ENCODE results near the gene GJC1. TPM values are rescaled to one million over a fixed set of nuclear protein-coding genes. Genes with fewer than 3 reads are reported as not detected.
"Not testable (repeated sequence)": the region's sequence is repeated elsewhere in the genome, so short reads cannot be mapped to it uniquely, and the experiment has no call there.

The GJC1 gene
- total RNA-seq, 1 donor from 2014 or later = 57.1 TPM

- Mint-ChIP-seq H3K27ac (no peak overlapping the region), H3K4me1 (no peaks in the 10 kb centered on the region), H3K4me3 (peak overlapping the region; percentile 51), H3K36me3 (no peaks in the 10 kb centered on the region), H3K9me3 (no peaks in the 10 kb centered on the region), H3K27me3 (ENCODE audit: low read depth) (peaks cover 28% of the 10 kb centered on the region)
- TF ChIP-seq CTCF (IDR thresholded peaks at IDR 0.05; ENCODE audit: unreplicated experiment) = no peak
- DNase-seq (ENCODE audit: low spot score in 2 of 2, unreplicated experiment in 2 of 2) = no peak
These were observed 70.2 kb downstream of the GJC1 start for GRCh38 chr17:44759916-44760243.

DNA sequence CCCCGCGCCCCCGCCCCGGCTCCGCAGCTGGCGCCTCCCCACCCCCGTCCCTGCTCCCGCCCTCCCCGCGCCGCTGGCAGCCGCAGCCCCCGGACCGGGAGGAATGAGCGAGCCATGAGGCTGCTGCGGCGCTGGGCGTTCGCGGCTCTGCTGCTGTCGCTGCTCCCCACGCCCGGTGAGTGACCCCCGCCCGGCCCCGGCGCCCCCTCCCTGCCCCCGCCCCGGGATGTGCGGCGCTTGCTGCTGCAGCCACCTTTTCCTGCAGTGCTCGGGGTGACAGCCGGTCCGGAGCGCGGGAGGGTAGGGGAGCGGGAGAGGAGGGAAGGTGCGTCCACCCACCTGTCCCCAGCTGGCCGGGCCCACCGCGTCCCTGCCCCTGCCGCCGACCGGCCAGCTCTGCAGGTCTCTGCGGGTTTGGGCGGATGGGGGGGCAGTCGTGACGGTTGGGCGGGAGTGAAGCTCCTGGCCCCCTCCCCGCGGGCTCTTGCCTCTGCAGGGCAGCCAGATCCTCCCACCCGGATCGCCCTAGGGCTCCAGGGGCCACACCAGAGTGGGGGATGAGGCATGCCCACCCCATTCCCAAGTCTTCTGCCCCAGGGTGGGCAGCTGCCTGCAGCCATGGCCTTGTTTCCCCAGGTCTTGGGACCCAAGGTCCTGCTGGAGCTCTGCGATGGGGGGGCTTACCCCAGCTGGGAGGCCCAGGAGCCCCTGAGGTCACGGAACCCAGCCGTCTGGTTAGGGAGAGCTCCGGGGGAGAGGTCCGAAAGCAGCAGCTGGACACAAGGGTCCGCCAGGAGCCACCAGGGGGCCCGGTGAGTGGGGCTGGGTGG lies 70.8 kb downstream of the GJC1 start:
- DNase-seq (ENCODE audit: low spot score in 2 of 2, unreplicated experiment in 2 of 2) = no peak
- H3K4me3 Mint-ChIP-seq = peak overlapping the region; percentile 51

DNA sequence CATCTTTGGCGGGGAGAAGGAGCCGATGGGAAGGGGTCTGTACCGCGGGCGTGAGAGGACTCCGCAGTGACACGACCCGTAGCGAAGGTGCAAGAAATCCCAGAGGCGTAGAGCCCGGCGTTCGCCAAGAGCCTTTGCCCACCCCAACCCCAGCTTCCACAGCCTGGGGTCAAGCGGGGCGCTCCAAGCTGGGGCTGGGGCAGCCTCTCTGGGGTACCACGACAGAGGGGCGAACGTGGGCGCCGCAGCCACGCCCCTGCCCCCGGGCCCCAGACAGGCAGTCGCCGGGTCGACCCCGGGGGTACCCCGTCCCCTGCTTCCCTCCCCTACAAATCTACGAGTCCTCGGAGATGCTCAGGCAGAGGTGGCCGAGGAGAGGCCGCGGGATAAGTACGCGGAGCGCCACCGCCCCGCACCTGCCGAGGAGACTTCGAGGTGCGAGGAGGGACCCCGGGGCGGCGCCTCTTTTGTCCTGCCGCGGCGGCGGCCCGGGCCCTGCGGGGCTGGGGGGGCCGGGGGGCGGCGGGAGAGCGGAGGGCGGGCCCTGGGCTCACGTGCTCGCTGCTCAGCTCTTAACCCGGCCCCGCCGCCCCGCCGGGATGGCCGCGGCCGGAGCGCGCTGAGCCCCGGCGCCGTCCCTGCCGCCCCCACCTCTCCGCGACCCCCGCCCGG lies 71.5 kb downstream of the GJC1 start, which contains the start of gene ADAM11:
Gene ADAM11 (plus strand): TSS at position 575 of the 672 bp plus-strand sequence. CDS start 212 bp downstream, outside the sequence.
- no peak for TF ChIP-seq CTCF (IDR thresholded peaks at IDR 0.05; ENCODE audit: unreplicated experiment)
- Mint-ChIP-seq H3K27me3 (ENCODE audit: low read depth) (peaks cover 28% of the 10 kb centered on the region), H3K4me3 (peak within 1 kb of the TSS; percentile 59), H3K9me3 (no peaks in the 10 kb centered on the region), H3K27ac (no peak within 1 kb of the TSS), H3K36me3 (no peaks in the 10 kb centered on the region), H3K4me1 (no peaks in the 10 kb centered on the region)
- no peak for DNase-seq (ENCODE audit: low spot score in 2 of 2, unreplicated experiment in 2 of 2)

More for the DNA sequence above, 70.8 kb downstream of the GJC1 start:
- Mint-ChIP-seq H3K4me1 (no peaks in the 10 kb centered on the region), H3K27ac (no peak overlapping the region), H3K9me3 (no peaks in the 10 kb centered on the region), H3K36me3 (no peaks in the 10 kb centered on the region), H3K27me3 (ENCODE audit: low read depth) (peaks cover 28% of the 10 kb centered on the region)
- no peak for TF ChIP-seq CTCF (IDR thresholded peaks at IDR 0.05; ENCODE audit: unreplicated experiment)

- no peak for DNase-seq (ENCODE audit: low spot score in 2 of 2, unreplicated experiment in 2 of 2)
- Mint-ChIP-seq H3K27me3 (ENCODE audit: low read depth) (peaks cover 28% of the 10 kb centered on the region), H3K27ac (no peak overlapping the region), H3K36me3 (no peaks in the 10 kb centered on the region), H3K4me3 (peak overlapping the region; percentile 59), H3K9me3 (no peaks in the 10 kb centered on the region), H3K4me1 (no peaks in the 10 kb centered on the region)
- TF ChIP-seq CTCF (IDR thresholded peaks at IDR 0.05; ENCODE audit: unreplicated experiment) = no peak
These were observed 72.1 kb downstream of the GJC1 start for GRCh38 chr17:44757918-44758413.

DNA sequence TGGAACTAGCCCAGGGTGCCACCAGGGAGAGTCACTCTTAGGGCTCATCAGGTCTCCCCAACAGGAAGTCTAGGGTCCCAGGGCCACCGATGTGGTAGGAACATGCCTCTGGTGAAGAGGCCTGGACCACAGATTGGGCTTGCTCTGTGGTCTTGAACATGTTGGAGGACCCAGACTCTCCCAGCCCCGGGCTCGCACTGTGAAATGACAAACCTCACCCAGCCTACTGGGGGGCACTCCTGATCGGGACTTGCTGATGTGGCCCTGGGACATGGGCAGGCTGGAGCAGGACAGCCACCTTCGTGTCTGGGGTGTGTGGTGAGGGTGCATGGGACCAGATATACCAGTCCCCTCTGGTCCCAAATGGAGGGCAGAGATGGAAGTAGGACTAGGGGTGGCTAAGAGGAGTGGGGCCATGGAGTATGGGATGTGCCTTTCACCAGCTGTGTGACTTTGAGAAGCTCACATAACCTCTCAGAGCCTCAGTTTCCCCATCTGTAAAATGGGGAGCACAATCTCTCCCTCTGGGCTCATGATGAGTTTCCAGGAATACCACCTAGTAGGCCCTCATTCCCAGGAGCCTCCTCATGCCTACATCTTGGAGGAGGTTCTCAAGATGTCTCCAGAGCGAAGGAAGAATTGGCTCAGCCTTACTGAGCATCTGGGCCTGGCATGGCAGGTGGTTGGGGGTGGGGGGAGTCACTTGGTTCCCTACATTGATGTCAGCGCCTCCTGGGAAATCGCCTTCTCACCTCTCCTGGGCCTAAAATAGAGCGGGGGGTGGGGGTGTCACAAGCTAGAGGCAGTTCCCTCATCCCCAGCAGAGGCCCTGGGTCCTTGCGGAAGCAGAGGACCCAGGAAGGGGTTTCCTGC lies 72.8 kb downstream of the GJC1 start:
- Mint-ChIP-seq H3K27ac (no peak overlapping the region), H3K27me3 (ENCODE audit: low read depth) (peaks cover 28% of the 10 kb centered on the region), H3K4me3 (peak overlapping the region; percentile 59), H3K36me3 (no peaks in the 10 kb centered on the region), H3K4me1 (no peaks in the 10 kb centered on the region), H3K9me3 (no peaks in the 10 kb centered on the region)
- no peak for DNase-seq (ENCODE audit: low spot score in 2 of 2, unreplicated experiment in 2 of 2)
- TF ChIP-seq CTCF (IDR thresholded peaks at IDR 0.05; ENCODE audit: unreplicated experiment) = no peak

DNA sequence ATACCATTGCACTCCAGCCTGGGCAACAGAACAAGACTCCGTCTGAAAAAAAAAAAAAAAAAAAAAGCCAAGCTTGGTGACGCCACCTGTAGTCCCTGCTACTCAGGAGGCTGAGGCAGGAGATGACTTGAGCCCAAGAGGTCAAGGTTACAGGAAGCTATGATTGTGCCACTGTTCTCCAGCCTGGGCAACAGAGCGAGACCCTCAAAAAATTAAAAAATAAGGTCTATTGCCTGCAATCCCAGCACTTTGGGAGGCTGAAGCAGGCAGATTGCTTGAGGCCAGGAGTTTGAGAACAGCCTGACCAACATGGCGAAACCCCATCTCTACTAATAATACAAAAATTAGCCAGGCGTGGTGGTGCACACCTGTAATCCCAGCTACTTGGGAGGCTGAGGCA lies 74.9 kb downstream of the GJC1 start:
- H3K4me1 Mint-ChIP-seq; DNase-seq (ENCODE audit: low spot score in 2 of 2, unreplicated experiment in 2 of 2); H3K36me3 Mint-ChIP-seq; H3K27ac Mint-ChIP-seq; H3K4me3 Mint-ChIP-seq; H3K9me3 Mint-ChIP-seq: not testable (repeated sequence)
- H3K27me3 Mint-ChIP-seq (ENCODE audit: low read depth) = peaks cover 17% of the 10 kb centered on the region
